OCI-LY1 (cell line): ENCODE results near the gene STPG1.

Source experiments
- CTCF ChIP-seq: fragments of 200-600 bp; sonication (generic), shearing (Covaris generic); IDR thresholded peaks from 2 replicates; pipeline ENCODE4 v1.5.1; 2017; ENCODE audit warnings: mild to moderate bottlenecking, antibody characterized with exemption, low read length, moderate library complexity, mixed read lengths
- EZH2 ChIP-seq: fragments of 200-600 bp; sonication (generic), shearing (Covaris generic); IDR thresholded peaks from 2 replicates; pipeline ENCODE4 v1.8.0; 2017; ENCODE audit warnings: borderline replicate concordance, mixed run types, mild to moderate bottlenecking, antibody characterized with exemption, low read length, moderate library complexity, mixed read lengths

GRCh38 chr1:24308365-24309015, 105.1 kb downstream of the STPG1 start:
- peak; percentile 29; the same call in 1 of the 2 replicates for TF ChIP-seq CTCF
- no peak for TF ChIP-seq EZH2
